NCI-H128 (cell line): ENCODE measurements around the gene DAGLA.

Experiments
- DNase-seq: peaks from one replicate; lab custom pipeline; 2025; ENCODE audit not compliant: unreplicated experiment; lab: John Stamatoyannopoulos, UW

The DAGLA gene

GRCh38 chr11:61728066-61728939, 48.1 kb downstream of the DAGLA start:
- DNase-seq, result no peak

DNA sequence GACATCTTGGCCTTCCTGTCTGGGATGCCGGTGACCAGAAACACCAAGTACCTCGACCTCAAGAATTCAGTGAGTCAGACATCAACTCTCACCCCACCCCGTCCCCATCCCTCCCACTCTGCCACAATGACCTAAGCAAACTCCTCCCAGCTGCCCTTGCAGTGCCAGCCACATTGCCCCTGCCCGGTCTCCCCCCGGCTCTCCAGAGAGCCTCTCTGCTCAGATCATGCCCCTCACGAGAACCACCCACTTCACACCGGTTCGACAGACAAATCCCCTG, 48.7 kb downstream of the DAGLA start:
- no peak for DNase-seq

GRCh38 chr11:61730240-61730994, 50.2 kb downstream of the DAGLA start:
- DNase-seq, result peak; percentile 81

DNA sequence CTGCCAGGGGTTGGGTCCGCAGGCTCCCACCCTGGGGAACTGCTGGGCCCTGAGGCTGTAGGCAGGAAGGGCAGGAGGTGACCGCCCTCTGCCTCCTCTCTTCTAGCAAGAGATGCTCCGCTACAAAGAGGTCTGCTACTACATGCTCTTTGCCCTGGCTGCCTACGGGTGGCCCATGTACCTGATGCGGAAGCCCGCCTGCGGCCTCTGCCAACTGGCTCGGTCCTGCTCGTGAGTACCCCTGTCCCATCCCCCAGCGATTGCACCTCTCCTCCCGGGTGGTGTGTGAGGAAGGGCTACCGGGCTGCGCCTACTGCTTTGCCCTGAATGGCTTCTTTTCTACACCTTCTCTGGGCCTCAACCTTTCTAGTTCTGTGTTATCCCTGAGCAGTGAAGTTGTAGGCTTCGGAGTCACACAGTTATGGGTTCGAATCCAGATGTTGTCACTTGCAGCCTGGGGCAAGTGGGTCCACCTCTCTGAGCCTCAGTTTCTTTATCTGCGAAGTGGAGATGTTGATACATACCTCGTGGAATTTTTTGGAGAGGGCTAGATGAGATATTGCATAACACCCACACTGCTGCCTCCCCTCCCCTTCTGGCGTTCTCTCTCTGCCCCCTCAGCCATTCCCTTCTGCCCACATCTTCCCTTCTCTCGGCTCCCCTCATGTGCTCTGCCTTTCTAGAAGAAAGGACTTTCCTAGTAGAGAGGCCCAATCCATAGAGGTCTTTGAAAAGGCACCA, 51.2 kb downstream of the DAGLA start:
- no peak for DNase-seq

GRCh38 chr11:61731952-61732675, 51.9 kb downstream of the DAGLA start:
- DNase-seq, result no peak

DNA sequence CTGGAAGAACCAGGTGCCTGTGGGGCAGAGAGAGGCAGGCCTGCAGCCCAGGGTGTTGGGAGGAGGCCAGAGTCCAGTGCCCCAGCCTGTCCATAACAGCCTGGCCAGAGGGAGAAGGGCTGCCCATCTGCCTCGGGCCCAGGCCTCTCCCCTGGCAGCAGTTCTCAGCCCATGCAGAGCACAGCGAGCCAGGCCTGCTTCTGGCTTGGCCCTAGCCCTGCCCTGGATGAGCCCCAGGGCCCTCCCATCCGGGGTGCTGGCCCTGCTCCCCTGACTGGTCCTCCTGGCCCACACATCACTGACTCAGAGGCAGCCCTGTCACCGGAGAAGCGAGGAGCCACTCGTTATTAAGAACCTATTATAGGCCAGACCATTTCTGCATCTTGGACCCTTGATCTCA, 52.5 kb downstream of the DAGLA start:
- DNase-seq, result no peak

GRCh38 chr11:61733120-61733978, 53.2 kb downstream of the DAGLA start:
- DNase-seq, result peak; percentile 71

- DNase-seq, result no peak
Observed at GRCh38 chr11:61734767-61735166, 54.6 kb downstream of the DAGLA start.

- DNase-seq, result no peak
Observed at GRCh38 chr11:61735391-61735790, 55.2 kb downstream of the DAGLA start.

DNA sequence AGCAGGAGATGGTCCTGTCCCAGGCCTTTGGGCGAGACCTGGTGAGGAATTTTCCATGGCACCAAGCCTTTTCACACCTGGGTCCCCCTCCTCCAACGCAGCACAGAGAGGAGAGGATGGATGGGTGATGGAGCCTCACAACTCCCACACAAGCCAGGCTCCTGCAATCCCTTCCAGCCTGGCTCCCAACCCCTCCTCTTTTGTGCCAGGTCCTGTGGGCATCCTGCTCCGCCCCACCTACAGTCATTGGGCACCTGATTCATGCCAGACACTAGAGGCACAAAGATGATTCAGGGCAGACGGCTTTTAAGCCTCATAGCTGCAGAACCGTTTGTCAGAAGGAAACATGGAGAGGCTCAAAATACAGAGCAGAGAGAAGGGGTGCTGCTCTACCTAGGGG, 56.1 kb downstream of the DAGLA start:
- DNase-seq, result no peak

DNA sequence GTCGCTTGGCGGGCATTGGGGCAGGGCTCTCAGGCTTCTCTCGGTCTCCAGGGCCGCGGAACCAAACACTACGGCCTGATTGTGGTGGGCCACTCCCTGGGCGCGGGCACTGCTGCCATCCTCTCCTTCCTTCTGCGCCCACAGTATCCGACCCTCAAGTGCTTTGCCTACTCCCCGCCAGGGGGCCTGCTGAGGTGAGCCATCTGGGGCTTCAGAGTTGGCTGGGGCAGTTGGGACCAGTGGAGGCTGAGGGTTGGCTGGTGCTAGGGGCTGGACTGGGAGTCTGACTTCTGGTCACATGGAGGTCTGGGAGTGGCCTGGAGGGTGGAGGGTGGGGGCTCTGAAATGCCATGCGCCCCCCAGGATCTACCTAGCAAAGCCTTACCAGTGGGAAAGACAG, 56.9 kb downstream of the DAGLA start:
- DNase-seq, result no peak

DNA sequence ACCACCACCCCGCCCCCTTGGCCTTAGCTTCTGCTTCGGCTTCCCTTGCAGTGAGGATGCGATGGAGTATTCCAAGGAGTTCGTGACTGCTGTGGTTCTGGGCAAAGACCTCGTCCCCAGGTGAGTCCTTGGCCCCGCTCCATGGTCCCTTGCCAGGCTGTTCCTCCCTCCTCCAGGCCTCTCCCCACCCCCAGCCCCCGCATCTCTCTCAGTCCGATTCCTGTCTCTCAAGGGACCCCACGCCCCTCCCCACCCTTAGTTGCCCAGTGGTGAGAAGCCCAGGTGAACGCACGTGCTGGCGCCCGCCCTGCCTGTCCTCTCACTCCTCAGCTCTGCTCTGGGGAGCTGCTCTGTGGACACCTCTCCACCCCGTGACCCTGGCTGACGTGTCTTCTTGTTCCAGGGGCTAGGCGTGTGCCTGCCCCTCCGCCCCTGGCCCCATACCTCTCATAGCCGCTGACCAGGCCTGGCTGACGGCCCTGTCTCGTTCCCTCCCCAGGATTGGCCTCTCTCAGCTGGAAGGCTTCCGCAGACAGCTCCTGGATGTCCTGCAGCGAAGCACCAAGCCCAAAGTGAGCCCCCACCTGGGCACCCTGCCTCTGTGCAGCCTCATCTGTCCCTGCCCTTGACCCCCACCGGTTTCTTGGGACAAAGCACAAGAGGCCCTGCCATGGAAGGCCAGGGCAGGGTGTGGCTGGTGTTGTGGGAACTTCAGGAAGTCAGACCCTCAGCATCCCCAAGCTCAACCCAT, 57.6 kb downstream of the DAGLA start:
- no peak for DNase-seq

DNA sequence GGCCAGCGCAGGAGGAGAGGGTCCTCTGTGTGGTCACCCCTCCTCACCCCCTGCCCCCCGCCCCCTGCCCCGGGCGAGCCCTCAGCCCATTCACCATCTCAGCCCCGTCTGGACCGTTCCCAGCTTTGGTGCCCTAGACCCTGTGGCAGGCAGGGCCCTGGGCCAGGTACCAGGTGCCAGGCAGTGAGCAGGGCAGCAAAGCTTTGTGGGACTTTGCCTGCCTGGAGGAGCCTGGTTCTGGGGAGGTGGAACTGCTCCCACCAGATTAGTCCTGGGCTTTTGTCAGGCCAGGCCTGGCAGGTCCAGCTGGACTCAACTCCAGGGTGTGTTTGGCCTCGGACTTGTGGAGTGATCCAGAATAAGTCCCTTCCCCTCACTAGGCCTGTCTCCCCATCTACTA, 58.6 kb downstream of the DAGLA start:
- no peak for DNase-seq

GRCh38 chr11:61739413-61739812, 59.2 kb downstream of the DAGLA start:
- DNase-seq, result no peak

DNA sequence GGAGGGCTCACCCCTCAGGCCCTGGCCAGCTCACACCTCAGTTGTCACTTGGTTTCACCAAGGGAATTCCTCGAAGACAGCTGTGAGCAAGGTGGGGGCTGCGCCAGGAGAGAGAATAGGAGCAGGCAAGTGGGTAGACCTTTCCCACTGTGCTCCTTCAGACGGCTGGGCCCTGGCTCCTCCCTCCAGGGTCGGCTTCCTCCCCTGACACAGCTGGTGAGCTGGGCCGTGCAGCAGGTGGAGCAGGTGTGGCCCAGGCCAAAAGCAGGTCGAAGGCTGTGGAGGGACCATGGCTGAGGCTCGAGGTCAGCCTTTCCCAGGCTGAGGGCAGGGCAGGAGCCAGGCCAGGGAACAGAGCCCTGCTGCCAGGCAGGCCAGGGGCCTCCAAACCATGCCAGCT, 59.8 kb downstream of the DAGLA start:
- no peak for DNase-seq

DNA sequence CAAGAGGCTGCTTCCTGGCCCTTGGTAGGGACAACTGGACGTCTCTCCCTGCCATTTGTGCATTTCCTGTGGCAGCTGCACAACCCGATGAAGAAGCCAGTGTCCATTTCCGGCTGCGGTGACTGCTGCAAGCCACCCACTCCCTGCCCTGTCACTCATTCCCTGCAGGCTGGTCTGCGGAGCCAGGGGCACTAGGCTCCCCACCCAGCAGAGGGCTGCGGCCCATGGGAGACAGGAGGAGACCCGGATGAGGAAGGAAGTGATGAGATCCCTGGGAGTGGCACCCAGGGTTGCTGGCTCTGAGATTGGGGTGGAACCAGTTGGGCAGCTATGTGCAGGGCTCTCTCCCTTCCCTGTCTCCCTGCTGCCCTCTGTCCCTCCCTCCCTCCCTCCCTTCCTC, 62.2 kb downstream of the DAGLA start:
- no peak for DNase-seq

- DNase-seq, result no peak
Observed at GRCh38 chr11:61743486-61744095, 63.4 kb downstream of the DAGLA start.

DNA sequence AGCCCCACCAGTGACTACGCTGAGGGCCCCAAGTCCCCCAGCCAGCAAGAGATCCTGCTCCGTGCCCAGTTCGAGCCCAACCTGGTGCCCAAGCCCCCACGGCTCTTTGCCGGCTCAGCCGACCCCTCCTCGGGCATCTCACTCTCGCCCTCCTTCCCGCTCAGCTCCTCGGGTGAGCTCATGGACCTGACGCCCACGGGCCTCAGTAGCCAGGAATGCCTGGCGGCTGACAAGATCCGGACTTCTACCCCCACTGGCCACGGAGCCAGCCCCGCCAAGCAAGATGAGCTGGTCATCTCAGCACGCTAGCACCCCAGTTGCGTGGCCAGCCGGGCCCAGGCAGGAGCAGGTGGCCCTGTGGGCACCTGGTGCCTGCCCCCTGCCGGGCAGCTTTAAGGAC, 64.0 kb downstream of the DAGLA start:
- DNase-seq, result no peak

- no peak for DNase-seq
Observed at GRCh38 chr11:61744609-61745156, 64.5 kb downstream of the DAGLA start.
